K562 (cell line): ENCODE data around the gene RBFOX2. TPM values are rescaled to one million over a fixed set of nuclear protein-coding genes. Genes with fewer than 3 reads are reported as not detected.

Experiments
- ATAC-seq: fragments of 200-7000 bp; cut with Tn5 transposase; 3 replicates; pipeline ENCODE4 v1.9.1; 2020; ENCODE audit warnings: moderate library complexity
- BruUV-seq: library from RNA; stranded (reverse); fragments of 400-500 nt; replicated peaks from 2 replicates; lab custom pipeline; 2021; lab: Mats Ljungman, UMichigan
- CTCF ChIA-PET: fragments of 300-600 bp; formaldehyde crosslinking; extraction: SDS; loops from one replicate; lab custom pipeline; 2021; ENCODE audit warnings: low intra/inter-chr PET ratio; lab: Yijun Ruan, JAX
- POLR2A ChIA-PET: fragments of 300-600, 350-650 bp; sonication (Branson Sonifier 250); formaldehyde crosslinking; extraction: SDS; loops from one replicate; lab custom pipeline; 2021; ENCODE audit warnings: antibody characterized with exemption, inconsistent platforms; lab: Yijun Ruan, JAX
- DNase-seq, 4 experiments: peaks; one replicate each; pipeline versions ENCODE4 v3.0.0 to v3.0.0-alpha.2; 2011 to 2018; ENCODE audit warnings: low spot score in 3 of 4, mixed read lengths in 3 of 4; ENCODE audit errors: extremely low read depth in 1 of 4
- FAIRE-seq: peaks from 2 replicates; lab custom pipeline; 2011; peaks lifted over from hg19 to GRCh38; lab: Jason Lieb, UNC
- H2AFZ ChIP-seq: 2 replicates; pipeline ENCODE4 v1.6.0; 2011; ENCODE audit warnings: low read depth, low read length, control low read depth, inconsistent platforms
- H3K27ac ChIP-seq: fragments of 200-600 bp; 3 replicates; pipeline ENCODE4 v1.8.0; 2011; ENCODE audit warnings: low read depth, mild to moderate bottlenecking, control low read depth, inconsistent platforms, low read length, moderate library complexity, mixed read lengths; ENCODE audit errors: extremely low read depth
- H3K27me3 ChIP-seq, 2 experiments: fragments of 300-600 bp in 1 of 2; 2 replicates in 1 of 2; 3 replicates in 1 of 2; pipeline versions ENCODE4 v1.6.0 to v1.8.0; 2011; ENCODE audit warnings: inconsistent platforms in 2 of 2, low read length in 2 of 2, mild to moderate bottlenecking in 1 of 2, mixed read lengths in 1 of 2, moderate library complexity in 1 of 2; ENCODE audit not compliant: control insufficient read depth in 2 of 2, insufficient read depth in 2 of 2
- H3K36me3 ChIP-seq: fragments of 300-600 bp; 3 replicates; pipeline ENCODE4 v1.8.0; 2011; ENCODE audit warnings: mild to moderate bottlenecking, low read length, inconsistent platforms; ENCODE audit not compliant: control insufficient read depth, insufficient read depth
- H3K4me1 ChIP-seq, 2 experiments: fragments of 200-600 bp in 1 of 2; replicated peaks in 1 of 2; 2 replicates in 1 of 2; 3 replicates in 1 of 2; pipeline versions ENCODE4 v1.5.1 to v1.8.0; 2011; ENCODE audit warnings: inconsistent platforms in 2 of 2, low read length in 2 of 2, mild to moderate bottlenecking in 1 of 2, mixed read lengths in 1 of 2, moderate library complexity in 1 of 2; ENCODE audit not compliant: control insufficient read depth in 2 of 2, insufficient read depth in 2 of 2
- H3K4me2 ChIP-seq: 2 replicates; pipeline ENCODE4 v1.6.1; 2011; ENCODE audit warnings: low read length, control low read depth, inconsistent platforms, mixed read lengths; ENCODE audit not compliant: insufficient read depth
- H3K4me3 ChIP-seq: fragments of 200-600 bp; sonication (generic), shearing (Covaris generic); 2 replicates; pipeline ENCODE4 v1.5.1; 2016; ENCODE audit warnings: control low read depth, inconsistent platforms
- H3K79me2 ChIP-seq: fragments of 200-600 bp; 3 replicates; pipeline ENCODE4 v1.8.0; 2011; ENCODE audit warnings: low read length, inconsistent platforms; ENCODE audit not compliant: control insufficient read depth, insufficient read depth
- H3K9ac ChIP-seq, 2 experiments: 2 replicates each; pipeline versions ENCODE4 v1.6.0 to v1.6.1; 2011; ENCODE audit warnings: low read depth in 2 of 2, low read length in 2 of 2, control low read depth in 1 of 2, inconsistent platforms in 1 of 2, mild to moderate bottlenecking in 1 of 2, mixed read lengths in 1 of 2; ENCODE audit not compliant: insufficient read depth in 1 of 2
- H3K9me1 ChIP-seq: one replicate; pipeline ENCODE4 v1.6.0; 2011; ENCODE audit warnings: inconsistent platforms, mild to moderate bottlenecking, low read length, moderate library complexity; ENCODE audit not compliant: control insufficient read depth, insufficient read depth
- H3K9me3 ChIP-seq: replicated peaks from 2 replicates; pipeline ENCODE4 v1.5.1; 2011; ENCODE audit warnings: low read depth, low read length, inconsistent platforms; ENCODE audit not compliant: control insufficient read depth, insufficient read depth
- H4K20me1 ChIP-seq: replicated peaks from 2 replicates; pipeline ENCODE4 v1.6.1; 2011; ENCODE audit warnings: low read length, inconsistent platforms, mixed read lengths; ENCODE audit not compliant: control insufficient read depth, insufficient read depth
- BRF1 ChIP-seq: IDR thresholded peaks from 3 replicates; pipeline ENCODE4 v1.6.1; 2011; ENCODE audit warnings: borderline replicate concordance, mild to moderate bottlenecking; ENCODE audit not compliant: insufficient read length; ENCODE audit errors: extremely low read depth
- DDX20 ChIP-seq: fragments of 450-650 bp; IDR thresholded peaks from 2 replicates; pipeline ENCODE4 v1.6.1; 2016; ENCODE audit warnings: missing genetic modification characterization, low read depth, mild to moderate bottlenecking, missing compliant biosample characterization, moderate library complexity
- ELF2 ChIP-seq: fragments of 250-450 bp; sonication (Bioruptor Pico); IDR thresholded peaks from 2 replicates; pipeline ENCODE4 v1.5.0; 2021; ENCODE audit warnings: mild to moderate bottlenecking
- FOXK1 ChIP-seq: sonication (generic); formaldehyde crosslinking; IDR thresholded peaks from 2 replicates; pipeline ENCODE4 v1.8.0; 2022; ENCODE audit warnings: missing genetic modification reagents, mild to moderate bottlenecking, borderline replicate concordance
- HOXB6 ChIP-seq: fragments of 250-450 bp; sonication (Bioruptor Pico); IDR thresholded peaks from 2 replicates; pipeline ENCODE4 v1.5.1; 2022; ENCODE audit warnings: mild to moderate bottlenecking, borderline replicate concordance
- KAT8 ChIP-seq: fragments of 450-650 bp; IDR thresholded peaks from 2 replicates; pipeline ENCODE4 v1.6.1; 2016; ENCODE audit warnings: low read depth, mild to moderate bottlenecking
- MECOM ChIP-seq: fragments of 250-450 bp; sonication (Bioruptor Pico); IDR thresholded peaks from 2 replicates; pipeline ENCODE4 v1.8.0; 2022; ENCODE audit warnings: inconsistent platforms
- MEIS2 ChIP-seq: fragments of 450-650 bp; IDR thresholded peaks from 2 replicates; pipeline ENCODE4 v1.6.1; 2014; ENCODE audit warnings: mild to moderate bottlenecking; ENCODE audit not compliant: partially characterized antibody
- NONO ChIP-seq, 2 experiments: fragments of 200-400 bp in 1 of 2; fragments of 450-650 bp in 1 of 2; formaldehyde crosslinking in 1 of 2; IDR thresholded peaks; 2 replicates each; pipeline ENCODE4 v1.6.1; 2017; ENCODE audit warnings: low read depth in 2 of 2, mild to moderate bottlenecking in 2 of 2, moderate library complexity in 2 of 2, low read length in 1 of 2
- PHF20 ChIP-seq: fragments of 450-650 bp; IDR thresholded peaks from 2 replicates; pipeline ENCODE4 v1.6.1; 2018; ENCODE audit not compliant: partially characterized antibody
- RB1 ChIP-seq: fragments of 450-650 bp; IDR thresholded peaks from 2 replicates; pipeline ENCODE4 v1.6.1; 2017; ENCODE audit warnings: low read depth, mild to moderate bottlenecking
- SRSF3 ChIP-seq: fragments of 200-400 bp; formaldehyde crosslinking; IDR thresholded peaks from 2 replicates; pipeline ENCODE4 v1.6.1; 2016; ENCODE audit warnings: mild to moderate bottlenecking, low read length, moderate library complexity; ENCODE audit not compliant: insufficient read depth
- TCFL5 ChIP-seq: fragments of 250-450 bp; sonication (Bioruptor Pico); conservative IDR thresholded peaks from 2 replicates; pipeline ENCODE4 v1.6.1; 2021; ENCODE audit warnings: mild to moderate bottlenecking, moderate library complexity, matching md5 sums
- ZNF586 ChIP-seq: fragments of 450-650 bp; formaldehyde crosslinking; conservative IDR thresholded peaks from 2 replicates; pipeline ENCODE4 v1.4.0; 2020; ENCODE audit warnings: mild to moderate bottlenecking, moderate library complexity
- WGBS: fragments of 100-300 bp; shearing (Covaris generic); methylation state at CpG from one replicate; pipeline ENCODE4 v1.1.6; 2016; ENCODE audit warnings: low coverage, mixed read lengths; ENCODE audit not compliant: insufficient coverage; ENCODE audit errors: missing lambda C conversion rate; 5-methylcytosine and 5-hydroxymethylcytosine counted together
- in situ Hi-C: fragments of 300-500 bp; cut with MboI; formaldehyde crosslinking; loops from 4 replicates; pipeline ENCODE4 v1.15.0; 2018; ENCODE audit warnings: inconsistent platforms, mixed read lengths
- intact Hi-C: fragments of 100-400 bp; cut with micrococcal nuclease; formaldehyde crosslinking; loops from 2 replicates; pipeline ENCODE4 v1.14.2; 2022
- polyA plus RNA-seq, 8 experiments: library from polyadenylated mRNA; depleted of rRNA in 4 of 8; stranded (reverse) in 5 of 8; unstranded in 3 of 8; fragments of >200 nt; fragmentation: Nextera tagmentation in 2 of 8; fragmentation: Illumina TruSeq in 1 of 8; extraction: Ambion mirVana in 2 of 8; extraction: Trizol in 1 of 8; gene quantifications; 2 replicates each; pipeline versions ENCODE4 v1.2.1 to v1.2.3, GENCODE V29; 2011 to 2014; ENCODE audit warnings: inconsistent platforms in 1 of 8, missing spikeins in 1 of 8
- total RNA-seq, 7 experiments: library from RNA; depleted of rRNA in 6 of 7; stranded (reverse); fragments of >200 nt in 6 of 7; fragmentation: Illumina TruSeq in 2 of 7; extraction: Trizol in 2 of 7; gene quantifications; 2 replicates each; pipeline versions ENCODE4 v1.2.1 to v1.2.3, GENCODE V29; 2011 to 2021; ENCODE audit warnings: low replicate concordance in 1 of 7
- TF ChIP-seq, protein P1 (sequence below): fragments of 250-450 bp; sonication (Bioruptor Pico); IDR thresholded peaks from 2 replicates; pipeline ENCODE4 v1.4.0; 2020; ENCODE audit warnings: mild to moderate bottlenecking

RBFOX2 gene
- total and polyA plus RNA-seq, 9 of the 15 experiments (the other 6 are each of a cell fraction or from before 2014, with no cell fraction given), result 5.8 to 24.8 (median 14.2) TPM

DNA sequence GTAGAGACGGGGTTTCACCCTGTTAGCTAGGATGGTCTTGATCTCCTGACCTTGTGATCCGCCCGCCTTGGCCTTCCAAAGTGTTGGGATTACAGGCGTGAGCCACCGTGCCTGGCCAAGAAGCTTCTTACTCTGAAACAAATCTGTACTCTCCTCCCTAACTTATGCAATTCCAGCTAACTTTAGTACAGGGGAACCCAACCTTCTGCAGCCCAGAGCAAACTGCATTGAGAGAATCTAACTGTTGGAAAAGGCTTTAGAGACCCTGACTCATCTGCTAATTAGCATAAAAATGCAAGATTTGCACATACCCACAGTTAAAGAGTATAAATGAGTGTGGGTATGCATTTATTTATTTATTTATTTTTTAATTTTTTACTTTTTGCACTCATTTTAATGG, 246.1 kb downstream of the RBFOX2 start:
- Histone ChIP-seq H3K4me2 (no peak overlapping the region), H3K4me3 (no peak overlapping the region), H3K9me1 (no peaks in the 10 kb centered on the region), H3K27ac (no peak overlapping the region), H3K27me3 (no peaks in the 10 kb centered on the region), H3K9ac (no peak overlapping the region), H2AFZ (no peak overlapping the region), H3K79me2 (no peaks in the 10 kb centered on the region), H3K36me3 (peaks cover 8% of the 10 kb centered on the region; the same call in 2 of the 3 replicates), H3K9me3 (no peaks in the 10 kb centered on the region), H4K20me1 (no peaks in the 10 kb centered on the region), H3K4me1 (no peaks in the 10 kb centered on the region; a peak in 1 of 5 replicates)
- CTCF ChIA-PET, result no interaction called here
- 87% methylated on average over 5 of the region's 5 CpGs for WGBS
- POLR2A ChIA-PET, result interaction anchor here (0.7 kb wide), 1 partner anchor 146 kb away, joined by 3 read pairs; no protein-coding TSS in a partner anchor
- intact Hi-C loops (no loop called here), in situ Hi-C loops (no loop called here)
- ATAC-seq (no peak), FAIRE-seq (no peak), DNase-seq (no peak)
- TF ChIP-seq KAT8, result no peak
- TF ChIP-seq BRF1, result no peak
- no peak for TF ChIP-seq MECOM (CRISPR knock-in tag)
- TF ChIP-seq, protein P1, sequence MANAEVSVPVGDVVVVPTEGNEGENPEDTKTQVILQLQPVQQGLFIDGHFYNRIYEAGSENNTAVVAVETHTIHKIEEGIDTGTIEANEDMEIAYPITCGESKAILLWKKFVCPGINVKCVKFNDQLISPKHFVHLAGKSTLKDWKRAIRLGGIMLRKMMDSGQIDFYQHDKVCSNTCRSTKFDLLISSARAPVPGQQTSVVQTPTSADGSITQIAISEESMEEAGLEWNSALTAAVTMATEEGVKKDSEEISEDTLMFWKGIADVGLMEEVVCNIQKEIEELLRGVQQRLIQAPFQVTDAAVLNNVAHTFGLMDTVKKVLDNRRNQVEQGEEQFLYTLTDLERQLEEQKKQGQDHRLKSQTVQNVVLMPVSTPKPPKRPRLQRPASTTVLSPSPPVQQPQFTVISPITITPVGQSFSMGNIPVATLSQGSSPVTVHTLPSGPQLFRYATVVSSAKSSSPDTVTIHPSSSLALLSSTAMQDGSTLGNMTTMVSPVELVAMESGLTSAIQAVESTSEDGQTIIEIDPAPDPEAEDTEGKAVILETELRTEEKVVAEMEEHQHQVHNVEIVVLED (CRISPR knock-in tag), result no peak
- TF ChIP-seq ELF2 (CRISPR knock-in tag), result no peak
- no peak for TF ChIP-seq FOXK1 (CRISPR knock-in tag)
- no peak for TF ChIP-seq PHF20
- no peak for TF ChIP-seq ZNF586
- TF ChIP-seq HOXB6 (CRISPR knock-in tag), result no peak
- no peak for TF ChIP-seq MEIS2
- TF ChIP-seq NONO (IDR thresholded peaks at IDR 0.05; ENCODE audit: low read depth in 2 of 2, low read length in 1 of 2), result no peak
- no peak for TF ChIP-seq TCFL5 (CRISPR knock-in tag)
- TF ChIP-seq RB1, result no peak
- no peak for TF ChIP-seq SRSF3
- no peak for TF ChIP-seq DDX20
- no TSS peak for BruUV-seq
